Calu3 (cell line): Measurements from ENCODE around the gene TRDN. TPM values are rescaled to one million over a fixed set of nuclear protein-coding genes. Genes with fewer than 3 reads are reported as not detected.

ENCODE experiments used
- BruUV-seq: library from RNA; stranded (reverse); fragments of 400-500 nt; replicated peaks from 2 replicates; lab custom pipeline; 2021; lab: Mats Ljungman, UMichigan
- CTCF ChIA-PET: fragments of 300-600 bp; sonication (Branson Sonifier 250); formaldehyde crosslinking; loops from one replicate; lab custom pipeline; 2022; ENCODE audit warnings: antibody characterized with exemption; lab: Charles Lee
- DNase-seq: peaks from one replicate; pipeline ENCODE4 v3.0.0; 2022
- H3K27ac Mint-ChIP-seq: one replicate; pipeline ENCODE4 v1.8.0; 2022; ENCODE audit warnings: mixed read lengths; ENCODE audit not compliant: unreplicated experiment
- H3K27me3 Mint-ChIP-seq: one replicate; pipeline ENCODE4 v1.8.0; 2022; ENCODE audit warnings: mixed read lengths; ENCODE audit not compliant: unreplicated experiment
- H3K36me3 Mint-ChIP-seq: one replicate; pipeline ENCODE4 v1.8.0; 2022; ENCODE audit warnings: mild to moderate bottlenecking, moderate library complexity, mixed read lengths; ENCODE audit not compliant: insufficient read depth, unreplicated experiment
- H3K4me1 Mint-ChIP-seq: one replicate; pipeline ENCODE4 v1.8.0; 2022; ENCODE audit warnings: mild to moderate bottlenecking, low read depth, mixed read lengths; ENCODE audit not compliant: unreplicated experiment
- H3K4me3 Mint-ChIP-seq: one replicate; pipeline ENCODE4 v1.8.0; 2022; ENCODE audit warnings: mild to moderate bottlenecking, low read depth, moderate library complexity, mixed read lengths; ENCODE audit not compliant: unreplicated experiment
- H3K9me3 Mint-ChIP-seq: one replicate; pipeline ENCODE4 v1.8.0; 2022; ENCODE audit warnings: low read depth, mixed read lengths; ENCODE audit not compliant: unreplicated experiment
- CTCF ChIP-seq: fragments of 200-600 bp; IDR thresholded peaks from one replicate; pipeline ENCODE4 v1.8.0; 2022; ENCODE audit warnings: antibody characterized with exemption; ENCODE audit not compliant: unreplicated experiment
- intact Hi-C: fragments of 100-400 bp; cut with micrococcal nuclease; formaldehyde crosslinking; loops from one replicate; pipeline ENCODE4 v1.10.0; 2022; ENCODE audit not compliant: unreplicated experiment
- total RNA-seq: library from RNA; stranded (reverse); gene quantifications from 2 replicates; pipeline ENCODE4 v1.2.3, GENCODE V29; 2022

Gene TRDN
- total RNA-seq, 1 experiment from 2014 or later = not detected

GRCh38 chr6:123638865-123639264 lies 2.1 kb upstream of the TRDN start:
- DNase-seq = no peak
- H3K27me3 Mint-ChIP-seq = no peaks in the 10 kb centered on the region
- no peaks in the 10 kb centered on the region for H3K36me3 Mint-ChIP-seq
- no TSS peak for BruUV-seq
- TF ChIP-seq CTCF = no peak
- CTCF ChIA-PET = interaction anchor here (0.5 kb wide), 1 partner anchor 294 kb away, joined by 4 read pairs; no protein-coding TSS in a partner anchor
- no peak overlapping the region for H3K27ac Mint-ChIP-seq
- intact Hi-C loops = no loop called here
- no peaks in the 10 kb centered on the region for H3K4me1 Mint-ChIP-seq
- no peak overlapping the region for H3K4me3 Mint-ChIP-seq
- peaks cover 2% of the 10 kb centered on the region for H3K9me3 Mint-ChIP-seq

- Mint-ChIP-seq H3K9me3 (no peaks in the 10 kb centered on the region), H3K4me1 (no peaks in the 10 kb centered on the region), H3K27me3 (no peaks in the 10 kb centered on the region), H3K36me3 (no peaks in the 10 kb centered on the region), H3K27ac (no peak overlapping the region), H3K4me3 (no peak overlapping the region)
- intact Hi-C loops = no loop called here
- CTCF ChIA-PET = no interaction called here
- no peak for DNase-seq
- BruUV-seq = no TSS peak
- no peak for TF ChIP-seq CTCF
Measured at GRCh38 chr6:123636282-123636681, 468 bp downstream of the TRDN start.

- Mint-ChIP-seq H3K27ac (no peak overlapping the region), H3K36me3 (no peaks in the 10 kb centered on the region), H3K4me1 (no peaks in the 10 kb centered on the region), H3K27me3 (no peaks in the 10 kb centered on the region), H3K9me3 (no peaks in the 10 kb centered on the region), H3K4me3 (no peak overlapping the region)
- TF ChIP-seq CTCF = no peak
- intact Hi-C loops = no loop called here
- CTCF ChIA-PET = no interaction called here
- no TSS peak for BruUV-seq
- DNase-seq = no peak
Measured at GRCh38 chr6:123635567-123635966, 1.2 kb downstream of the TRDN start.

- no peaks in the 10 kb centered on the region for H3K27me3 Mint-ChIP-seq
- CTCF ChIA-PET = interaction anchor here (0.7 kb wide), 1 partner anchor 207 kb away, joined by 3 read pairs; no protein-coding TSS in a partner anchor
- TF ChIP-seq CTCF = no peak
- H3K4me3 Mint-ChIP-seq = no peak overlapping the region
- BruUV-seq = no TSS peak
- no peak overlapping the region for H3K27ac Mint-ChIP-seq
- no peaks in the 10 kb centered on the region for H3K4me1 Mint-ChIP-seq
- no peaks in the 10 kb centered on the region for H3K9me3 Mint-ChIP-seq
- DNase-seq = no peak
- intact Hi-C loops = no loop called here
- H3K36me3 Mint-ChIP-seq = no peaks in the 10 kb centered on the region
Measured at GRCh38 chr6:123635144-123635543, 1.6 kb downstream of the TRDN start.
